Mesendoderm (in vitro differentiated cells): Measurements from ENCODE around the gene SGPP2.
A peak's percentile ranks its signal among the peaks of the same experiment; 100 is the strongest.
"Not testable (repeated sequence)": the region's sequence is repeated elsewhere in the genome, so short reads cannot be mapped to it uniquely, and the experiment has no call there.

Experiments
- DNase-seq: peaks from one replicate; pipeline ENCODE4 v3.0.0; 2013
- H2AK5ac ChIP-seq: 2 replicates; pipeline ENCODE4 v1.6.1; 2013; ENCODE audit warnings: low read length, inconsistent platforms
- H2BK120ac ChIP-seq: 2 replicates; pipeline ENCODE4 v1.6.1; 2013; ENCODE audit warnings: low read depth, mild to moderate bottlenecking, low read length, moderate library complexity, mixed read lengths
- H2BK15ac ChIP-seq: replicated peaks from 2 replicates; pipeline ENCODE4 v1.6.1; 2013; ENCODE audit warnings: low read depth, mild to moderate bottlenecking, moderate library complexity
- H2BK5ac ChIP-seq: 2 replicates; pipeline ENCODE4 v1.6.1; 2013; ENCODE audit warnings: low read length, inconsistent platforms
- H3K18ac ChIP-seq: 2 replicates; pipeline ENCODE4 v1.6.1; 2013; ENCODE audit warnings: mild to moderate bottlenecking, low read length, mixed read lengths
- H3K23ac ChIP-seq: one replicate; pipeline ENCODE4 v1.6.1; 2013; ENCODE audit warnings: low read length
- H3K27ac ChIP-seq: 2 replicates; pipeline ENCODE4 v1.5.1; 2013; ENCODE audit warnings: low read depth, mild to moderate bottlenecking, inconsistent platforms, low read length, moderate library complexity
- H3K27me3 ChIP-seq: 2 replicates; pipeline ENCODE4 v1.6.1; 2013; ENCODE audit warnings: low read length, control low read depth, mild to moderate bottlenecking, inconsistent platforms; ENCODE audit not compliant: insufficient read depth, poor library complexity
- H3K36me3 ChIP-seq: 2 replicates; pipeline ENCODE4 v1.6.1; 2013; ENCODE audit warnings: low read length, inconsistent platforms; ENCODE audit not compliant: control insufficient read depth, insufficient read depth
- H3K4ac ChIP-seq: one replicate; pipeline ENCODE4 v1.6.1; 2013; ENCODE audit warnings: low read depth, mild to moderate bottlenecking, low read length, moderate library complexity
- H3K4me1 ChIP-seq: 2 replicates; pipeline ENCODE4 v1.6.1; 2013; ENCODE audit warnings: low read depth, low read length, inconsistent platforms; ENCODE audit not compliant: control insufficient read depth
- H3K4me2 ChIP-seq: 2 replicates; pipeline ENCODE4 v1.6.1; 2013; ENCODE audit warnings: low read length
- H3K4me3 ChIP-seq: 2 replicates; pipeline ENCODE4 v1.5.1; 2013; ENCODE audit warnings: mild to moderate bottlenecking, low read length
- H3K56ac ChIP-seq: one replicate; pipeline ENCODE4 v1.6.1; 2013; ENCODE audit warnings: low read length
- H3K79me1 ChIP-seq: 2 replicates; pipeline ENCODE4 v1.6.1; 2013; ENCODE audit warnings: low read length, inconsistent platforms
- H3K79me2 ChIP-seq: 2 replicates; pipeline ENCODE4 v1.6.1; 2013; ENCODE audit warnings: mild to moderate bottlenecking, low read length; ENCODE audit not compliant: control insufficient read depth, insufficient read depth
- H3K9ac ChIP-seq: 2 replicates; pipeline ENCODE4 v1.6.1; 2013; ENCODE audit warnings: low read length, inconsistent platforms
- H4K5ac ChIP-seq: one replicate; pipeline ENCODE4 v1.6.1; 2013; ENCODE audit warnings: low read length
- H4K8ac ChIP-seq: one replicate; pipeline ENCODE4 v1.6.1; 2013; ENCODE audit warnings: low read depth, mild to moderate bottlenecking, control low read depth, low read length, moderate library complexity
- WGBS: extraction: QIAGEN DNeasy Blood & Tissue Kit; methylation state at CpG from one replicate; pipeline ENCODE4 v1.1.7; 2013; ENCODE audit warnings: low lambda C conversion rate, missing lambda C conversion rate; ENCODE audit not compliant: insufficient coverage; ENCODE audit errors: extremely low coverage; 5-methylcytosine and 5-hydroxymethylcytosine counted together

Gene SGPP2

GRCh38 chr2:222572751-222573174, 148.4 kb downstream of the SGPP2 start:
- H4K8ac ChIP-seq = no peak overlapping the region
- H2BK5ac ChIP-seq = no peak overlapping the region
- H3K4me3 ChIP-seq = no peak overlapping the region
- peaks cover 2% of the 10 kb centered on the region for H3K36me3 ChIP-seq
- H3K18ac ChIP-seq = no peak overlapping the region
- no peak overlapping the region for H3K4ac ChIP-seq
- H3K9ac ChIP-seq = no peak overlapping the region
- no peak overlapping the region for H3K23ac ChIP-seq
- no peak overlapping the region for H2AK5ac ChIP-seq
- no CpG with 5 or more reads among the region's 1 CpG for WGBS
- H3K56ac ChIP-seq = no peak overlapping the region
- no peaks in the 10 kb centered on the region for H3K27me3 ChIP-seq
- no peak overlapping the region for H2BK15ac ChIP-seq
- no peaks in the 10 kb centered on the region for H3K79me1 ChIP-seq
- no peaks in the 10 kb centered on the region for H3K79me2 ChIP-seq
- no peaks in the 10 kb centered on the region for H3K4me1 ChIP-seq
- H3K27ac ChIP-seq = no peak overlapping the region
- H2BK120ac ChIP-seq = no peak overlapping the region
- no peak overlapping the region for H3K4me2 ChIP-seq
- no peak for DNase-seq
- H4K5ac ChIP-seq = no peak overlapping the region

- no peak overlapping the region for H2BK5ac ChIP-seq
- no peak overlapping the region for H3K23ac ChIP-seq
- H3K9ac ChIP-seq = no peak overlapping the region
- no peak overlapping the region for H3K27ac ChIP-seq
- no peak overlapping the region for H2BK120ac ChIP-seq
- H3K79me2 ChIP-seq = no peaks in the 10 kb centered on the region
- DNase-seq = no peak
- H3K36me3 ChIP-seq = peaks cover 2% of the 10 kb centered on the region
- H3K79me1 ChIP-seq = no peaks in the 10 kb centered on the region
- H3K27me3 ChIP-seq = no peaks in the 10 kb centered on the region
- no peak overlapping the region for H3K18ac ChIP-seq
- no peak overlapping the region for H4K5ac ChIP-seq
- no peak overlapping the region for H2BK15ac ChIP-seq
- no peak overlapping the region for H3K56ac ChIP-seq
- no peak overlapping the region for H4K8ac ChIP-seq
- H3K4me1 ChIP-seq = no peaks in the 10 kb centered on the region
- H2AK5ac ChIP-seq = no peak overlapping the region
- H3K4me3 ChIP-seq = no peak overlapping the region
- no peak overlapping the region for H3K4me2 ChIP-seq
- WGBS = no CpG with 5 or more reads among the region's 2 CpGs
- H3K4ac ChIP-seq = no peak overlapping the region
These were observed 151.3 kb downstream of the SGPP2 start for GRCh38 chr2:222575618-222576017.

GRCh38 chr2:222576171-222577081, 152.1 kb downstream of the SGPP2 start:
- H3K18ac ChIP-seq = no peak overlapping the region
- no peak overlapping the region for H2BK15ac ChIP-seq
- no peaks in the 10 kb centered on the region for H3K79me2 ChIP-seq
- WGBS = no CpG with 5 or more reads among the region's 7 CpGs
- no peak overlapping the region for H3K4me2 ChIP-seq
- H3K4me1 ChIP-seq = no peaks in the 10 kb centered on the region
- no peak overlapping the region for H3K23ac ChIP-seq
- H3K79me1 ChIP-seq = peaks cover 1% of the 10 kb centered on the region
- no peak overlapping the region for H2BK120ac ChIP-seq
- no peak overlapping the region for H2AK5ac ChIP-seq
- no peak overlapping the region for H4K5ac ChIP-seq
- no peak overlapping the region for H3K56ac ChIP-seq
- H3K36me3 ChIP-seq = peaks cover 2% of the 10 kb centered on the region
- no peak overlapping the region for H2BK5ac ChIP-seq
- no peak overlapping the region for H3K9ac ChIP-seq
- DNase-seq = no peak
- H3K27ac ChIP-seq = no peak overlapping the region
- no peak overlapping the region for H3K4ac ChIP-seq
- H4K8ac ChIP-seq = no peak overlapping the region
- H3K27me3 ChIP-seq = no peaks in the 10 kb centered on the region
- no peak overlapping the region for H3K4me3 ChIP-seq

- H3K79me2 ChIP-seq = no peaks in the 10 kb centered on the region
- H3K4me2 ChIP-seq = no peak overlapping the region
- H3K4me3 ChIP-seq = no peak overlapping the region
- no peak overlapping the region for H3K18ac ChIP-seq
- no peak overlapping the region for H2BK15ac ChIP-seq
- no peak overlapping the region for H2AK5ac ChIP-seq
- H3K79me1 ChIP-seq = peaks cover 1% of the 10 kb centered on the region
- no peak overlapping the region for H2BK120ac ChIP-seq
- H3K4ac ChIP-seq = no peak overlapping the region
- H3K4me1 ChIP-seq = no peaks in the 10 kb centered on the region
- H3K27me3 ChIP-seq = no peaks in the 10 kb centered on the region
- no peaks in the 10 kb centered on the region for H3K36me3 ChIP-seq
- no peak overlapping the region for H3K27ac ChIP-seq
- H3K9ac ChIP-seq = no peak overlapping the region
- no CpG with 5 or more reads among the region's 3 CpGs for WGBS
- H2BK5ac ChIP-seq = no peak overlapping the region
- H3K56ac ChIP-seq = no peak overlapping the region
- no peak overlapping the region for H3K23ac ChIP-seq
- H4K8ac ChIP-seq = no peak overlapping the region
- H4K5ac ChIP-seq = no peak overlapping the region
- DNase-seq = peak; percentile 27
These were observed 153.0 kb downstream of the SGPP2 start for GRCh38 chr2:222577341-222577740.

GRCh38 chr2:222582928-222583327, 158.6 kb downstream of the SGPP2 start:
- no peak overlapping the region for H3K23ac ChIP-seq
- H4K5ac ChIP-seq = no peak overlapping the region
- H3K27me3 ChIP-seq = no peaks in the 10 kb centered on the region
- no peak overlapping the region for H4K8ac ChIP-seq
- no peak overlapping the region for H2BK15ac ChIP-seq
- no peak overlapping the region for H3K18ac ChIP-seq
- no peak overlapping the region for H2BK120ac ChIP-seq
- DNase-seq = peak; percentile 24
- peaks cover 1% of the 10 kb centered on the region for H3K79me1 ChIP-seq
- no peak overlapping the region for H3K56ac ChIP-seq
- H2BK5ac ChIP-seq = no peak overlapping the region
- no peaks in the 10 kb centered on the region for H3K36me3 ChIP-seq
- no peak overlapping the region for H3K4me2 ChIP-seq
- no peaks in the 10 kb centered on the region for H3K79me2 ChIP-seq
- H3K4me3 ChIP-seq = no peak overlapping the region
- no peaks in the 10 kb centered on the region for H3K4me1 ChIP-seq
- H2AK5ac ChIP-seq = no peak overlapping the region
- H3K27ac ChIP-seq = no peak overlapping the region
- no peak overlapping the region for H3K9ac ChIP-seq
- H3K4ac ChIP-seq = no peak overlapping the region

- no CpG with 5 or more reads among the region's 8 CpGs for WGBS
These were observed 160.2 kb downstream of the SGPP2 start for GRCh38 chr2:222584589-222584988.

More at GRCh38 chr2:222584589-222584988, 160.2 kb downstream of the SGPP2 start:
- not testable (repeated sequence) for H3K18ac ChIP-seq, H2BK120ac ChIP-seq, H3K27me3 ChIP-seq, H3K4me3 ChIP-seq, H3K56ac ChIP-seq, H3K79me2 ChIP-seq, H3K79me1 ChIP-seq, H3K4me2 ChIP-seq, H4K5ac ChIP-seq, DNase-seq, H2AK5ac ChIP-seq, H3K27ac ChIP-seq, H3K4me1 ChIP-seq, H4K8ac ChIP-seq, H2BK5ac ChIP-seq, H2BK15ac ChIP-seq, H3K36me3 ChIP-seq, H3K4ac ChIP-seq, H3K23ac ChIP-seq, H3K9ac ChIP-seq
